Adrenal gland (tissue), 12 donors: Measurements from ENCODE around the gene GNAQ. TPM values are rescaled to one million over a fixed set of nuclear protein-coding genes. Genes with fewer than 3 reads are reported as not detected.

Source experiments
- DNase-seq, 7 donors: peaks; one replicate each; pipeline ENCODE4 v3.0.0-alpha.2; 2019 to 2020
- H3K27ac ChIP-seq, 5 donors: fragments of 200-600 bp; sonication (generic) in 4 of 5; 1 replicate in 3 of 5; 2 replicates in 2 of 5; pipeline versions ENCODE4 v1.5.1 to v1.8.0; 2016 to 2020; ENCODE audit warnings: mild to moderate bottlenecking in 1 of 5
- H3K27me3 ChIP-seq: fragments of 200-600 bp; 2 replicates; pipeline ENCODE4 v1.8.0; 2021
- H3K36me3 ChIP-seq, 2 donors: fragments of 200-600 bp; replicated peaks in 1 of 2; 1 replicate in 1 of 2; 2 replicates in 1 of 2; pipeline versions ENCODE4 v1.5.1 to v1.8.0; 2018 to 2022
- H3K4me1 ChIP-seq, 2 donors: fragments of 200-600 bp; replicated peaks in 1 of 2; 1 replicate in 1 of 2; 2 replicates in 1 of 2; pipeline versions ENCODE4 v1.5.1 to v1.8.0; 2018 to 2021
- H3K4me3 ChIP-seq, 4 donors: fragments of 200-600 bp; sonication (generic) in 3 of 4; one replicate each; pipeline ENCODE4 v1.5.1; 2016 to 2018
- H3K9me3 ChIP-seq, 3 donors: fragments of 200-600 bp; sonication (generic) in 1 of 3; replicated peaks in 1 of 3; 1 replicate in 2 of 3; 2 replicates in 1 of 3; pipeline versions ENCODE4 v1.5.1 to v1.8.0; 2016 to 2021
- POLR2A ChIP-seq, 2 donors: fragments of 450-650 bp; IDR thresholded peaks; one replicate each; pipeline ENCODE4 v1.6.1; 2017; ENCODE audit warnings: antibody characterized with exemption in 2 of 2, mild to moderate bottlenecking in 2 of 2, moderate library complexity in 1 of 2
- WGBS, 4 donors: extraction: QIAGEN DNeasy Blood & Tissue Kit in 2 of 4; methylation state at CpG; one replicate each; pipeline versions ENCODE4 v1.1.5 to v1.1.7; 2013 to 2017; 5-methylcytosine and 5-hydroxymethylcytosine counted together
- intact Hi-C, 2 donors: fragments of 100-400 bp; cut with DNase I; formaldehyde crosslinking; loops; one replicate each; pipeline versions ENCODE4 v1.14.1 to v1.15.0; 2022 to 2023
- polyA plus RNA-seq, 3 donors: library from polyadenylated mRNA; stranded (reverse); fragments of 200-250 nt in 2 of 3; fragments of 350-450 nt in 1 of 3; fragmentation: Illumina TruSeq in 1 of 3; extraction: RNeasy Lipid Tissue Mini Kit (QIAGEN cat#74804) in 1 of 3; gene quantifications; one replicate each; pipeline ENCODE4 v1.2.3, GENCODE V29; 2013 to 2014
- total RNA-seq, 9 donors: library from RNA; depleted of rRNA in 4 of 9; stranded (reverse); fragments of >200 nt in 4 of 9; fragments of 120-200 nt in 1 of 9; fragmentation: NEBNext Ultra II Directional in 1 of 9; extraction: Animal tissue kit (Norgen Biotek cat#: 25700) in 1 of 9; gene quantifications; one replicate each; pipeline versions ENCODE4 v1.1.0 to v1.2.4, GENCODE V29; 2013 to 2023
- TF ChIP-seq, protein P1 (sequence below), 6 experiments: fragments of 450-650 bp in 4 of 6; fragments of 200-600 bp in 2 of 6; sonication (generic) in 1 of 6; IDR thresholded peaks; 1 replicate in 5 of 6; 2 replicates in 1 of 6; pipeline versions ENCODE4 v1.5.1 to v1.8.0; 2016 to 2021; ENCODE audit warnings: antibody characterized with exemption in 6 of 6, mild to moderate bottlenecking in 2 of 6, moderate library complexity in 1 of 6
- donor health status: healthy with polysubstance abuse.
- donor health status: Bipolar disorder and iron deficiency.
- donor health status: DM: yes; HTN: yes; CAD: no.
- donor health status: DM: no; HTN: no; CAD: no.
- donor health status: DM: no; HTN: no; CAD: no.
- donor health status: DM: yes; HTN: yes; CAD: no.

Gene GNAQ
- total and polyA plus RNA-seq, 12 donors, result 15.8 to 71.7 (median 45.1) TPM

DNA sequence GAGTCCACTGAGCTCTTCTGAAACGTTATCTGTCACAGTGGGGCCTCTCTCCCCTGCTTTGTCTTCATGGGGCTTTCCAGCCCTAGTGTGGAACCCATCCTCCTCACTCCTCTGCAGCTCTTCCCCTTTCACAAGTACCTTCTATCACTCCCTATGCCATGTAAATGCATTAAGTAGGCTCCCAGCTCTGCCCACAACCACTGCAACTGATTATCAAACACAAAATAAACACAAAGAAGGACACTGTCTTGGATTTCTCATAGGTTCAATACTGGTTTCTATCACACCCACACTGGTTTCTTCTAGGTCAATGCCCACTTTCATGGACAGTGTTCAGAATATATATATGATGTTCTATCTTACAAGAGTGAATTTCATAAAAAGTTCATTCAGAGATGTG, 139.4 kb downstream of the GNAQ start:
- Histone ChIP-seq H3K27ac (no peak overlapping the region), H3K4me1 (peaks cover 0 to 5% of the 10 kb centered on the region in 2 donors), H3K36me3 (no peaks in the 10 kb centered on the region), H3K27me3 (no peaks in the 10 kb centered on the region), H3K4me3 (no peak overlapping the region), H3K9me3 (no peaks in the 10 kb centered on the region)
- WGBS, 4 donors, result 65 to 88% (median 77%) methylated on average over 1 of the region's 1 CpG
- DNase-seq, result no peak
- no peak for TF ChIP-seq POLR2A (IDR thresholded peaks at IDR 0.05)
- TF ChIP-seq, protein P1, sequence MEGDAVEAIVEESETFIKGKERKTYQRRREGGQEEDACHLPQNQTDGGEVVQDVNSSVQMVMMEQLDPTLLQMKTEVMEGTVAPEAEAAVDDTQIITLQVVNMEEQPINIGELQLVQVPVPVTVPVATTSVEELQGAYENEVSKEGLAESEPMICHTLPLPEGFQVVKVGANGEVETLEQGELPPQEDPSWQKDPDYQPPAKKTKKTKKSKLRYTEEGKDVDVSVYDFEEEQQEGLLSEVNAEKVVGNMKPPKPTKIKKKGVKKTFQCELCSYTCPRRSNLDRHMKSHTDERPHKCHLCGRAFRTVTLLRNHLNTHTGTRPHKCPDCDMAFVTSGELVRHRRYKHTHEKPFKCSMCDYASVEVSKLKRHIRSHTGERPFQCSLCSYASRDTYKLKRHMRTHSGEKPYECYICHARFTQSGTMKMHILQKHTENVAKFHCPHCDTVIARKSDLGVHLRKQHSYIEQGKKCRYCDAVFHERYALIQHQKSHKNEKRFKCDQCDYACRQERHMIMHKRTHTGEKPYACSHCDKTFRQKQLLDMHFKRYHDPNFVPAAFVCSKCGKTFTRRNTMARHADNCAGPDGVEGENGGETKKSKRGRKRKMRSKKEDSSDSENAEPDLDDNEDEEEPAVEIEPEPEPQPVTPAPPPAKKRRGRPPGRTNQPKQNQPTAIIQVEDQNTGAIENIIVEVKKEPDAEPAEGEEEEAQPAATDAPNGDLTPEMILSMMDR (IDR thresholded peaks at IDR 0.05), result no peak
- intact Hi-C loops, result no loop called here

GRCh38 chr9:77891128-77891800, 140.3 kb downstream of the GNAQ start:
- no peaks in the 10 kb centered on the region for H3K4me1 ChIP-seq
- H3K27me3 ChIP-seq, result no peaks in the 10 kb centered on the region
- no peak overlapping the region for H3K27ac ChIP-seq
- no peaks in the 10 kb centered on the region for H3K36me3 ChIP-seq
- TF ChIP-seq POLR2A (IDR thresholded peaks at IDR 0.05), result no peak
- TF ChIP-seq, protein P1 (IDR thresholded peaks at IDR 0.05), result no peak
- WGBS, 4 donors, result 71 to 84% (median 74%) methylated on average over 8 of the region's 8 CpGs
- no peak overlapping the region for H3K4me3 ChIP-seq
- no peaks in the 10 kb centered on the region for H3K9me3 ChIP-seq
- DNase-seq, result no peak
- intact Hi-C loops, result no loop called here

- DNase-seq, result no peak
- TF ChIP-seq POLR2A (IDR thresholded peaks at IDR 0.05), result no peak
- TF ChIP-seq, protein P1 (IDR thresholded peaks at IDR 0.05), result no peak
- Histone ChIP-seq H3K27ac (no peak overlapping the region), H3K4me3 (no peak overlapping the region), H3K4me1 (peaks cover 0 to 8% of the 10 kb centered on the region in 2 donors), H3K27me3 (no peaks in the 10 kb centered on the region), H3K9me3 (no peaks in the 10 kb centered on the region), H3K36me3 (no peaks in the 10 kb centered on the region)
- intact Hi-C loops, result no loop called here
- 79 to 96% (median 90%) methylated on average over 2 of the region's 2 CpGs for WGBS, 4 donors
Observed at GRCh38 chr9:77887662-77888061, 143.9 kb downstream of the GNAQ start.

GRCh38 chr9:77885104-77885672, 146.4 kb downstream of the GNAQ start:
- intact Hi-C loops, result no loop called here
- H3K4me3 ChIP-seq, result no peak overlapping the region
- no peaks in the 10 kb centered on the region for H3K36me3 ChIP-seq
- DNase-seq, result no peak
- H3K4me1 ChIP-seq, result peaks cover 0 to 8% of the 10 kb centered on the region in 2 donors
- H3K9me3 ChIP-seq, result no peaks in the 10 kb centered on the region
- WGBS, 4 donors, result 76 to 86% (median 83%) methylated on average over 3 of the region's 3 CpGs
- TF ChIP-seq POLR2A (IDR thresholded peaks at IDR 0.05), result no peak
- TF ChIP-seq, protein P1 (IDR thresholded peaks at IDR 0.05), result no peak
- H3K27me3 ChIP-seq, result no peaks in the 10 kb centered on the region
- H3K27ac ChIP-seq, result no peak overlapping the region
